ENCODE data around the gene NDE1. TPM values are rescaled to one million over a fixed set of nuclear protein-coding genes. Genes with fewer than 3 reads are reported as not detected.

NDE1 gene
- total and polyA plus RNA-seq, 2 of the 8 experiments (the other 6 are each of a cell fraction or from before 2014, with no cell fraction given) = 13.3 to 41.3 TPM

DNA sequence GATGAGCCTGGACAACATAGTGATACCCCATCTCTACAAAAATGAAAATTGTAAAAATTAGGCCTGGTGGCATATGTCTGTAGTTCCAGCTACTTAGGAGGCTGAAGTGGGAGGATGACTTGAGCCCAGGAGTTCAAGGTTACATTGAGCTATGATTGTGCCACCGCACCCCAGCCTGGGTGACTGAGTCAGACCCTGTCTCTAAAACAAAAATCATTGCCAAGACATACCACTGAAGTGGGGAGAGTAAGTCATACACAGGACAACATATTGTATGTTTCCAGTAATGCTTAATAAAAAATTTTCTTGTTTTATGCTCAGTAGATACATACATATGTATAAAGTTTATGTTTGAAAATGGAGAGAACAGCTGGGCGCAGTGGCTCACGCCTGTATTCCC lies 39.2 kb downstream of the NDE1 start (continued):
- TF ChIP-seq SP1 (IDR thresholded peaks at IDR 0.05; ENCODE audit: low read depth, low read length) = no peak
- TF ChIP-seq KDM1A (IDR thresholded peaks at IDR 0.05; ENCODE audit: borderline replicate concordance, low read length) = no peak
- TF ChIP-seq, protein P1, sequence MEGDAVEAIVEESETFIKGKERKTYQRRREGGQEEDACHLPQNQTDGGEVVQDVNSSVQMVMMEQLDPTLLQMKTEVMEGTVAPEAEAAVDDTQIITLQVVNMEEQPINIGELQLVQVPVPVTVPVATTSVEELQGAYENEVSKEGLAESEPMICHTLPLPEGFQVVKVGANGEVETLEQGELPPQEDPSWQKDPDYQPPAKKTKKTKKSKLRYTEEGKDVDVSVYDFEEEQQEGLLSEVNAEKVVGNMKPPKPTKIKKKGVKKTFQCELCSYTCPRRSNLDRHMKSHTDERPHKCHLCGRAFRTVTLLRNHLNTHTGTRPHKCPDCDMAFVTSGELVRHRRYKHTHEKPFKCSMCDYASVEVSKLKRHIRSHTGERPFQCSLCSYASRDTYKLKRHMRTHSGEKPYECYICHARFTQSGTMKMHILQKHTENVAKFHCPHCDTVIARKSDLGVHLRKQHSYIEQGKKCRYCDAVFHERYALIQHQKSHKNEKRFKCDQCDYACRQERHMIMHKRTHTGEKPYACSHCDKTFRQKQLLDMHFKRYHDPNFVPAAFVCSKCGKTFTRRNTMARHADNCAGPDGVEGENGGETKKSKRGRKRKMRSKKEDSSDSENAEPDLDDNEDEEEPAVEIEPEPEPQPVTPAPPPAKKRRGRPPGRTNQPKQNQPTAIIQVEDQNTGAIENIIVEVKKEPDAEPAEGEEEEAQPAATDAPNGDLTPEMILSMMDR (IDR thresholded peaks at IDR 0.05; ENCODE audit: control extremely low read depth in 1 of 3, insufficient read depth in 1 of 3, low read depth in 1 of 3, low read length in 3 of 3) = no peak
- no peak for TF ChIP-seq NRF1 (IDR thresholded peaks at IDR 0.05; ENCODE audit: low read depth, low read length)

Measured in H1 (cell line).